Osteocyte (in vitro differentiated cells): ENCODE data around the gene ZNF484. TPM values are rescaled to one million over a fixed set of nuclear protein-coding genes. Genes with fewer than 3 reads are reported as not detected.
"Not testable (repeated sequence)": the region's sequence is repeated elsewhere in the genome, so short reads cannot be mapped to it uniquely, and the experiment has no call there.

Experiments used
- DNase-seq: peaks from one replicate; pipeline ENCODE4 v3.0.0; 2021; ENCODE audit warnings: mixed read lengths; ENCODE audit not compliant: unreplicated experiment; ENCODE audit errors: extremely low spot score
- H3K27ac Mint-ChIP-seq: one replicate; pipeline ENCODE4 v1.8.0; 2021; ENCODE audit warnings: mild to moderate bottlenecking, mixed read lengths; ENCODE audit not compliant: unreplicated experiment
- H3K27me3 Mint-ChIP-seq: one replicate; pipeline ENCODE4 v1.8.0; 2021; ENCODE audit warnings: mixed read lengths; ENCODE audit not compliant: unreplicated experiment
- H3K36me3 Mint-ChIP-seq: one replicate; pipeline ENCODE4 v1.8.0; 2021; ENCODE audit warnings: mixed read lengths; ENCODE audit not compliant: unreplicated experiment
- H3K4me1 Mint-ChIP-seq: one replicate; pipeline ENCODE4 v1.8.0; 2021; ENCODE audit warnings: mixed read lengths; ENCODE audit not compliant: unreplicated experiment
- H3K4me3 Mint-ChIP-seq: one replicate; pipeline ENCODE4 v1.8.0; 2021; ENCODE audit warnings: mild to moderate bottlenecking, moderate library complexity, mixed read lengths; ENCODE audit not compliant: unreplicated experiment
- H3K9me3 Mint-ChIP-seq: one replicate; pipeline ENCODE4 v1.8.0; 2021; ENCODE audit warnings: mixed read lengths; ENCODE audit not compliant: unreplicated experiment
- total RNA-seq: library from RNA; stranded (reverse); gene quantifications from 2 replicates; pipeline ENCODE4 v1.2.1, GENCODE V29; 2021
- TF ChIP-seq, protein P1 (sequence below): fragments of 200-600 bp; sonication (generic); IDR thresholded peaks from 2 replicates; pipeline ENCODE4 v1.5.0; 2021; ENCODE audit warnings: antibody characterized with exemption, mild to moderate bottlenecking, moderate library complexity

Gene ZNF484
- total RNA-seq, 1 donor from 2014 or later = 9.5 TPM

DNA sequence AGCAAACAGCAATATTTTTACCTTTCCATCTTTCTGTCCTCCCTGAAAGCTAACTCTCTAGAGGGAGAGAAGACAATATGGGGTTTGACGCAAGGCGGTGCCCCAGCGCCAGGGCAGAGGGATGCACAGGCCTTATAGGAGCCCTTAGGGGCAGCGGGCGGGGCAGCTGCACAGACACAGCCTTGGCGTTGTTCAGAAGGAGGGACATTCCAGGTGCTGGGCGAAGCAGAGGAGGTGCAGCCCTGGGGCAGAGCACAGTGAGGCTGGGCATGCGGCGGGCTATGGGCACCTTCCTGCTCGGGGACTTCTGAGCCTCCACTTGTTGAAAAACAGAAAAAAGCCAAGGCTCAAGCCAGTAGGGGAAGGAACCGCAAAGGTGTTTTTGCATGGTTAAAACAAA is 79.5 kb downstream of the ZNF484 start:
- TF ChIP-seq, protein P1, sequence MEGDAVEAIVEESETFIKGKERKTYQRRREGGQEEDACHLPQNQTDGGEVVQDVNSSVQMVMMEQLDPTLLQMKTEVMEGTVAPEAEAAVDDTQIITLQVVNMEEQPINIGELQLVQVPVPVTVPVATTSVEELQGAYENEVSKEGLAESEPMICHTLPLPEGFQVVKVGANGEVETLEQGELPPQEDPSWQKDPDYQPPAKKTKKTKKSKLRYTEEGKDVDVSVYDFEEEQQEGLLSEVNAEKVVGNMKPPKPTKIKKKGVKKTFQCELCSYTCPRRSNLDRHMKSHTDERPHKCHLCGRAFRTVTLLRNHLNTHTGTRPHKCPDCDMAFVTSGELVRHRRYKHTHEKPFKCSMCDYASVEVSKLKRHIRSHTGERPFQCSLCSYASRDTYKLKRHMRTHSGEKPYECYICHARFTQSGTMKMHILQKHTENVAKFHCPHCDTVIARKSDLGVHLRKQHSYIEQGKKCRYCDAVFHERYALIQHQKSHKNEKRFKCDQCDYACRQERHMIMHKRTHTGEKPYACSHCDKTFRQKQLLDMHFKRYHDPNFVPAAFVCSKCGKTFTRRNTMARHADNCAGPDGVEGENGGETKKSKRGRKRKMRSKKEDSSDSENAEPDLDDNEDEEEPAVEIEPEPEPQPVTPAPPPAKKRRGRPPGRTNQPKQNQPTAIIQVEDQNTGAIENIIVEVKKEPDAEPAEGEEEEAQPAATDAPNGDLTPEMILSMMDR = no peak
- H3K9me3 Mint-ChIP-seq = no peaks in the 10 kb centered on the region
- no peaks in the 10 kb centered on the region for H3K4me1 Mint-ChIP-seq
- H3K27ac Mint-ChIP-seq = no peak overlapping the region
- peaks cover 70% of the 10 kb centered on the region for H3K27me3 Mint-ChIP-seq
- no peaks in the 10 kb centered on the region for H3K36me3 Mint-ChIP-seq
- DNase-seq = no peak
- H3K4me3 Mint-ChIP-seq = no peak overlapping the region

DNA sequence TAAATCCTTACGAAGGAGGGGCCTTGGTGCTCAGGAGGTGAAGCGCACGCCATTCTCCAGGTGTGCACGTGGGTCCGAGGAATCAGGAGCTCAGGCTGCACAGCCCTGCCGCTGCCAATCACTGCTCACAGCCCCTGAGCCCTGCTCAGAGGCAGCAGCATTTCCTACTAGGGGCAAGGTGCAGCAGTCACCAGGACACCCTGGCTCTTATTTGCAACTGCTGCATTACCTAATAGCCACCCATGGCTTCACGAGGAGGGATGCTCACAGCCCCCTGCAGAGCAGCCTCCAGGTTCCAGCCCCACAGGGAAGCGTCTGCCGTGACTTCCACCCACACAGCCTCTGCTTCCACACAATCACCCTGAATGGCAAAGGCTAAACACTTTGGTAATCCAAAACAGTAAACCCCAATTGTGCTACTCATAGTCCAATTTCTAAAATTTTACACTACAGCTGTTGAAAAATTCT is 81.5 kb downstream of the ZNF484 start:
- H3K36me3 Mint-ChIP-seq, H3K27ac Mint-ChIP-seq, H3K9me3 Mint-ChIP-seq, H3K4me1 Mint-ChIP-seq, H3K4me3 Mint-ChIP-seq, DNase-seq: not testable (repeated sequence)
- H3K27me3 Mint-ChIP-seq = peaks cover 73% of the 10 kb centered on the region

DNA sequence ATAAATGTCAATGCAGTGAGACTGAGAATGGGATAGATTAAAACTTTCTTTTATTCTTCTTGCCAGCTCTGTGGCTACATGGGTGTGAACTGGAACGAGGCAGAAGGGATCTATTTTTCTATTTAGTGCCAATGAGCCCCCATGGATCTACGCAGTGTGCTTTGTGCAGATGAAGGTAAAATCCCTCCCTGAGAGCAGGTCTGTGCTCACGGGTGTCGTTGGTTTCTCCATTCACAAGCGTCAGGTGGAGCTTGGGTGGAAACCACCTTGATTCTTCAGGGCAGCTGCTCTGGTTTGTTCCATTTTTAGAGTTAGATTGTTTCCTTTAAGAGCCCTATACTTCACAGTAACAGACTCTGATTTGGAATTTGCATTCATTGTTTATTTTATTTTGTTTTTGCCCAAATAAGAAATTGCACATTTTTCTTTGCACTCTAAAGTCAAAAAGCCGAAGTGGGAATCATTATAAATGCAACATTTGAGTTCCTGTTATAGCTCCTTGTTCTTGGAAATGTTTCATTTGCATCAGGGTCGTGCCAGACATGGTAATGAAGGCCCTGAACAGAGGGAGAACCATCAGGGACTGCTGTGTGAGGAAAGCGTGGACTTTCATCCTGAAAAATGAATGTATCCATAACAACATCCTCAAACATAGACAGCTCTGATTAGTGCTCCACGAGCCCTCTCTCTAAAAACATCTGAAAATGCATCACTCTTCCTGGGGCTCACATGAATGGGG is 82.1 kb downstream of the ZNF484 start:
- H3K27me3 Mint-ChIP-seq = peaks cover 71% of the 10 kb centered on the region
- DNase-seq = no peak
- H3K9me3 Mint-ChIP-seq = no peaks in the 10 kb centered on the region
- H3K36me3 Mint-ChIP-seq = no peaks in the 10 kb centered on the region
- peaks cover 2% of the 10 kb centered on the region for H3K4me1 Mint-ChIP-seq
- no peak overlapping the region for H3K27ac Mint-ChIP-seq
- TF ChIP-seq, protein P1 = no peak
- H3K4me3 Mint-ChIP-seq = no peak overlapping the region

Other genes starting within 250 kb of the ZNF484 start
- gene IPPK, start 207.9 kb downstream of the ZNF484 start, total RNA-seq = 6.4 and 7.4 TPM in 2 replicates
- 34.8 and 35.4 TPM in 2 replicates for gene BICD2, start 113.2 kb downstream of the ZNF484 start, total RNA-seq
- gene FGD3, start 69.5 kb upstream of the ZNF484 start, total RNA-seq = not detected in 2 replicates
- not detected in 2 replicates for gene SUSD3, start 180.7 kb upstream of the ZNF484 start, total RNA-seq
- 35.8 and 42.9 TPM in 2 replicates for gene CARD19, start 218.2 kb upstream of the ZNF484 start, total RNA-seq